Activated CD4-positive, alpha-beta T cell treated with anti-CD3 and anti-CD28 coated beads, Interleukin-10, Interleukin-2, amounts not matched to agents 100 ng/mL and 50 ng/mL, durations not matched to agents 16 hours and 8 hours (primary cell): ENCODE data around the gene PEX5L.
"Not testable (repeated sequence)": the region's sequence is repeated elsewhere in the genome, so short reads cannot be mapped to it uniquely, and the experiment has no call there.

Source experiments
- DNase-seq: peaks from one replicate; pipeline ENCODE4 v3.0.0-alpha.2; 2020

The PEX5L gene, protein sequence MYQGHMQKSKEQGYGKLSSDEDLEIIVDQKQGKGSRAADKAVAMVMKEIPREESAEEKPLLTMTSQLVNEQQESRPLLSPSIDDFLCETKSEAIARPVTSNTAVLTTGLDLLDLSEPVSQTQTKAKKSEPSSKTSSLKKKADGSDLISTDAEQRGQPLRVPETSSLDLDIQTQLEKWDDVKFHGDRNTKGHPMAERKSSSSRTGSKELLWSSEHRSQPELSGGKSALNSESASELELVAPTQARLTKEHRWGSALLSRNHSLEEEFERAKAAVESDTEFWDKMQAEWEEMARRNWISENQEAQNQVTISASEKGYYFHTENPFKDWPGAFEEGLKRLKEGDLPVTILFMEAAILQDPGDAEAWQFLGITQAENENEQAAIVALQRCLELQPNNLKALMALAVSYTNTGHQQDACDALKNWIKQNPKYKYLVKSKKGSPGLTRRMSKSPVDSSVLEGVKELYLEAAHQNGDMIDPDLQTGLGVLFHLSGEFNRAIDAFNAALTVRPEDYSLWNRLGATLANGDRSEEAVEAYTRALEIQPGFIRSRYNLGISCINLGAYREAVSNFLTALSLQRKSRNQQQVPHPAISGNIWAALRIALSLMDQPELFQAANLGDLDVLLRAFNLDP

DNA sequence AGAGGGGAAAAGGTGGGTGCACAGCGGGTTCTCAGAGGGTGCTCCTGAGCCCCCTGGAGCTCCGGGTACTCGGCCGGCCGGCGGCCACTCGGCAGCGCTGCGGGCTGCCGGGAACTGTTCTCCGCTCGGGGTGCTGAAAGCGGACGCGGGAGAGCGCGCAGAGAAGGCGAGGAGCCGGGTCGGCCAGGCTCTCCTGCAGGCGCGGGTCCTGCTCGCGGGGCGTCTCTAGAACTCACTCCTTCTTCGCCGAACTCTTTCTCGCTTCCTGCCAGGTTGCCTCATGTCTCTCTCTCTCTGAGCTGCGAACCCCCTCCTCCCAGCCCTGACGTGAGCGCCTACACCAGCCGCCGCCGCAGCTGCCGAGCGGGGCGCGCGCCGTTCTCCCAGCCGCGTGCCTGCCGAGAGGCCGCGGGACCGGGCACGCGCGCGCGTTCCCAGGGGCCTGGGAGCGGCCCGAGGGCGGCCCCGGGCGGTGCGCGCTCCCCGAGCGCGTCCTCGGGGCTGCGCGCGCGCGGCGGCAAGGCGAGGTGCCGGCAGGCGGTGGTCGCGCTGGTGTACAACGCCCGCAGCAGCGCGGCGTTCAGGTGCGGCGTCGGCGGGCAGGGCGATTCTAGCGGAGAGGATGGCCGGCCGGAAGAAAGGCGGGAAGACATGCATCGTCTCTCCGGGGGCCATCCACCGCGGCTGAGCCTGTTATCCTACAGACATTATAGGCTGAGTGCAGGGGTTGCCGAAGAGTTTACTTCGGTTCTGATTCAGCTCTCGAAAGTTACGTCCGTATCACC, at the start of gene PEX5L:
Gene PEX5L (minus strand): TSS at position 267 of the 785 bp plus-strand sequence. CDS start 338 bp downstream, outside the sequence.
- peak; percentile 51 for DNase-seq

DNA sequence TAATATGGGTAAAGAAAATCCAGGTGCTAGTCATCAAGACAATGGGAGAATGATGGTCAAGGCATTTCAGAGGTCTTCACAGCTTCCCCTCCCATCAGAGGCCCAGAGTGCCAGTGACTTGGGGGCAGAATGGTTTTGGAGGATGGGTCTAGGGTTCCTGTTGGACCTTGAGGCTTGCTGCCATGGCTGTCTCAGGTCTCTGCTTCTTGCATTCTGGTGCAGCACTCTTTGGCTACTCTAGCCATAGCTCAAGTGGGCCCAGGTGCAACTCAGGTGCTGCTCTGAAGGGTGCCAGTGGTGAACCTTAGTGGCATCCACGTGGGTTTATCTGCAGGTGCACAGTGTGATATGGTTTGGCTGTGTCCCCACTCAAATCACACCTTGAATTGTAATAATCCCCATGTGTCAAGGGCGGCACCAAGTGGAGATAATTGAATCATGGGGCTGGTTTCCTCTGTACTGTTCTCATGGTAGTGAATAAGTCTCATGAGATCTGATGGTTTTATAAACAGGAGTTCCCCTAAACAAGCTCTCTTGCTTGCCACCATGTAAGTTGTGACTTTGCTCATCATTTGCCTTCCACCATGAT, 48.5 kb upstream of the PEX5L start:
- DNase-seq: peak; percentile 17

DNA sequence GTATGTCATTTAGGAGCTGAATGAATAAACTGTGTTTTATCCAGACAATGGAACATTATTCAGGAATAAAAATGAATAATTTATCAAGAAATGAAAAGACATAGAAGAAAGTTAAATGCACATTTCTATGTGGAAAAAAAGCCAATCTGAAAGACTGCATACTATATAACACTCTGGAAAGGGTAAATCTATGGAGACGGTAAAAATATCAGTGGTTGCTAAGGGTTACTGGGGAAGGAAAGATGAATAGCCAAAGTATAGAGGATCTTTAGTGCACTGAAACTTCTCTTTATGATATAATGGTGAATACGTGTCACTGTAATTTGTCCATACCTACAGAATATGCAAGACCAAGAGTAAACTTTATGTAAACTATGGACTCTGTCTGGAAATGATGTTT, 46.0 kb upstream of the PEX5L start:
- no peak for DNase-seq

DNA sequence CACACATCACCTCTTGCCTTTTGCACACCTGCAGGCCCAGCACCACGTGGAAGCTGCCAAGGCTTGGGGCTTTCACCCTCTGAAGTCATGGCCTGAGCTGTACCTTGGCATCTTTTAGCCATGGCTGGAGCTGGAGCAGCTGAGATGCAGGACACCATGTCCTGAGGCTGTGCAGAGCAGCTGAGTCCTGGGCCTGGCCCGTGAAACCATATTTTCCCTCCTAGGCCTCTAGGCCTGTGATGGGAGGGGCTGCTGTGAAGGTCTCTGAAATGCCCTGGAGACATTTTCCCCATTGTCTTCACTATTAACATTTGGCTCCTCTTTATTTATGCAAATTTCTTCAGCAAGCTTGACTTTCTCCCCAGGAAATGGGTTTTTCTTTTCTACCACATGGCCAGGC, 41.9 kb upstream of the PEX5L start:
- DNase-seq: no peak

DNA sequence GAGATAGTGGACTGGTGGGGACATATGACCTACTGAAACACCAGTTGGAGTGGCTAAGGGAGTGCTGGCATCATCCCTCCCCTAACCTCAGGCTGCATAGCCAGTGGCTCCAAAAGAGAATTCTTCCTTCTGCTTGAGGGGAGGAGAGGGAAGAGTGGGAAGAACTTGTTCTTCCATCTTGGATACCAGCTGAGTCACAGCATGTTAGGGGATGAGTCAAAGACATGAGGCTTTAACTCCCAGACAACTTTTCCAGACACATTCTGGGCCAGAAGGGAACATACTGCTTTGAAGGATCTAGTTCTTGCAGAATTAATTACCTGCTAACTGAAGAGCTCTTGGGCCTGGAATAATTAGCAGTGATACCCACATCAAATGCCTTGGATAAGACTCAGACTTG, 36.8 kb upstream of the PEX5L start:
- DNase-seq: no peak

DNA sequence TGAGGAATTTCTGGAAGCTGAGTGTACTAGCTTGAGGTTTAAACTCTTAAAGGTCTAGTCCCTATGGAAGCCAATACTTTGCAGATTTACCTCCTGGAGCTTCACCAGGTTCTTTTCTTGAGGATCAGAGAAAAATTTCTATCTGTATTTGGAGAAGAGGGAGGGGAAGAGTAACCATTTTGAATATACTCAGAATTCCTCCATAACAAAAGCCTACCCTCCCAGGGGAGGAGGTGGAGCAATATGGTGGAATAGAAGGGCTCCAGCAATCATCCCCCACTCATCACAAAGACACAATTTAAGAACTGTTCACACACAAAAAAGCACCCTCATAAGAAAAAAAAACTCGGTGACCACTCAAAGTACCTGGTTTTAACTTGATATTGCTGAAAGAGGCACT, 36.0 kb upstream of the PEX5L start:
- DNase-seq: no peak

DNA sequence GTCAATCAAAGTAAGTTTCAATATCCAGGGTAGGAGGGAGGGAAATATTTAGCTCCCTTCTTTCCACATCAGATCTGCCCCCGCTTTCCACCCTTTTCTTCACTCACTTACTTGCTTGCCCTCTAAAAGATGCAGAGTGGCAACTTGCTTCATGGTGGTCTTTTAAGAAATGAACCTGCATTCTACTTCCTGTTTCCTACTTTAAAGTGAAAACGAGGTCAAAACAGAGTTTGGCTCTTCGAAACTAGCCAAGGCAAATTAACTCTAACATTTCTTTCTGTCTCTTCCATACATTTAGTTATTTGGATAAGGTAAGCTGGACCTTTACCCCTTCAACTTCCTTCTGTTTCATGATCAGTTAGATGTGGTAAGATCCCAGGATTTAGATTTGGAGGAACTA, 34.2 kb upstream of the PEX5L start:
- DNase-seq: no peak

DNA sequence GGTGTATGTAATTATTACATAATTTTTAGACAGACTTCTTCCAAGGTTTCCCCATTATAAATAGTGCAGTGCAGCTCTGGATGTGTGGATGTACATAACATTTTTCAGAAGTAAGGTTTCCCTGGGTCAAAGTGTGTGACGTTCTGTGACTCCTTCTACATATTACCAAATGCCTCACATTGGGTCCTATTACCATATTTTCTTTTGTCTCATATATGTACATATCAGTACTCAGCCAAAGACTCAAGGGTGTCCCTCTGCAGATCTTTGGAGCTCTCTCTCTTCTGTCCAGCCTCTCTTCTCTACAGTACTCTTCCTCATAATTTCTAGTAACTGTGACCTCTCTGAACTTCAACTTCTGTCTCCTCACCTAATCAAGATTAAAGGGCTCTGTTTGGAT, 31.3 kb upstream of the PEX5L start:
- no peak for DNase-seq

DNA sequence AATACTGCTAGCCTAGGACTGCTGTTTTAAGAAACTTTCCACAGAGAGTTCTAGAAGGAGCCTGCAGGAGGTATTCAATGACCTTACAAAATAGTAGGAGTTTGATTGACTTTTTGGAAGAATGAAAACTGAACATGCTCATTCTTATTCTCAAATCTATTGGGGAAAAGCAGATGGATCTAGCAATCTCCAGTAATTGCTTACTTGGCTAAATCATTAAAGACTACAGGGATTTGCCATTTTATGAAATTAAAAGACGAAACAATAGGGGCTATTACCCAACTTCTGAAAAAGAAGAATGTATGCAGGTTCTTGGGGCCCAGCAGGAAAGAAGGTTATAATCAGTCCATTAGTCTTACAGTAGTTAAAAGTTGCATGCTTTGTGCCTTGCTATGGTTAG, 29.9 kb upstream of the PEX5L start:
- DNase-seq: no peak

DNA sequence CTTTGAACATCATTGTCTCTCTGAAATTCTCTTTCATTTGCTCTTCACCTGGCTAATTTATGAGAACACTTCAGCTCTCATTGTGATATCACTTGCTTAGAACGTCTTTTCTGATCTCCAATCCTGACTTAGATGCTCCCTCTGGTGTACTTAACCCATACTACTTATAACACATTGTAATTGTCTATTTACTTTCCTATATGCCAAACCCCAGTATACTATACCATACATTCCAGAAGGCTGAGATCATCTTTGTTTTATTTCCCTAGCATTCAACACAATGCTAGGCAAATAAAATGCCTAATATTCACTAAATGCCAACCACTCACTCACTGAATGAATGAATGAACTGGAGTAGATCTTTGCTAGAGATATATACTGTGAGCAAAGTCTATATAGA, 27.0 kb upstream of the PEX5L start:
- DNase-seq: no peak

DNA sequence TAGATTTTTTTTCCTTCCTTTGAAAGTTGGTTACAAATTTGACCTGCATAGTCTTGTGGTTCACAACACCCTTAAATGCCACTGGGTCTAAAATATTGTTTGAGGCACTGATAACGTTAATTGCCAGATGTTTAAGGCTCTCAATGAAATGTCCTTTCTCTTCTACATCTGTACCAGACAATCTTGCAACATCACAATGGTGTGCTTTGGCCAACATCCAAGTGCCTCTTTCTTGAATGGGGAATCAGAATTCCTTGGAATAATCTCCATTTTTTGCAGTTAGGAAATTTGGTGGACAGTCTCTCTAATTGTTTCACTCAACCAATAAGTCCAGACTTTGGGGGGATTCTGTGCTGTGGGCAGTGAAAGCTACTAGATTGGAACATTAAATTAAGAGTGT, 26.0 kb upstream of the PEX5L start:
- DNase-seq: no peak

DNA sequence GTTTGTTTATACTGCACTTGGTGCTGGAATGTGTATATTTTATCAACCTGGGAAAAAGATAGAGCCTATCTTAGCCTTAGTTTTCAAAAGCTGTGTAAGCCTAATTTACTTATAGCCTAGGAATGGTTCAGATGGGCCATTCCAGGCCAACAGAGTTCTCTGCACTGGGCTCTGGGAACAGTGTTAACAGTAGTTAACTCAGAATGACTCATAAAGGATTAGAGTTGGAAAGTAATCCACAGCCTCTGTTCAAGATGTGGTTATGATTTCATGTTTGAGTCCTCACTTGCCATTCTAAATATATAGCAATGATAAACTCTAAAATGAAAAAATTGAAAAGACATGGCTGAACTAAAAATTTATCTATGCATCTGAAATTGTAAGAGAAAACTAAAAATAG, 22.6 kb upstream of the PEX5L start:
- no peak for DNase-seq

DNA sequence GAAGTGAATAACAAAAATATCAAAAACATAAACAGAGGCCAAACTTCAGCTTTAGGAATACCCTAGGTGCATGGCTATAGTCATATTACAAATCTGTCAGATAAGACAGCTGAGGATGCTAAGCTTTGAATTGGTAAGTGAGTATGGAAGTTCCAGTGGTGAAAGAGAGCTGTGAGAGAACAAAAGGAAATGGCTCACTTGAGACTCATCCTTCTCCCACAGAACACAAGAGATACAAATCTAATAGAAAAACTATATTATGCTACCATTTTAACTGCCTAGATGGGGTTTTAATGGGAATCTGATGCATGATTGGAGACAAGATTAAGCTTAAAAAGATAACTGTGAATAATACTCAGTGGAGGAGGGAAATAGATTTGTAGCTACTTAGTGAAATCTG, 21.5 kb upstream of the PEX5L start:
- no peak for DNase-seq

DNA sequence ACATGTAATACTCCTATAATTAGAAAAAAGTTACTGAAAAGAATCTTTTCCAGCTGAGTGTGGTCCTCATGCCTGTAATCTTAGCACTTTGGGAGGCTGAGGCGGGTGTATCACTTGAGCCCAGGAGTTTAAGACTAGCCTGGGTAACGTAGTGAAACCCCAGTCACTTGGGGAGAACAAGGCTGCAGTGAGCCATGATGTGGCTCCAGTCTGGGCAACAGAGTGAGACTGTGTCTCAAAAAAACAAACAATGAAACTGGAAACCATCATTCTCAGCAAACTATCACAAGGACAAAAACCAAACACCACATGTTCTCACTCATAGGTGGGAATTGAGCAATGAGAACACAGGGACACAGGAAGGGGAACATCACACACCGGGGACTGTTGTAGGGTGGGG, 18.9 kb upstream of the PEX5L start:
- DNase-seq: not testable (repeated sequence)

DNA sequence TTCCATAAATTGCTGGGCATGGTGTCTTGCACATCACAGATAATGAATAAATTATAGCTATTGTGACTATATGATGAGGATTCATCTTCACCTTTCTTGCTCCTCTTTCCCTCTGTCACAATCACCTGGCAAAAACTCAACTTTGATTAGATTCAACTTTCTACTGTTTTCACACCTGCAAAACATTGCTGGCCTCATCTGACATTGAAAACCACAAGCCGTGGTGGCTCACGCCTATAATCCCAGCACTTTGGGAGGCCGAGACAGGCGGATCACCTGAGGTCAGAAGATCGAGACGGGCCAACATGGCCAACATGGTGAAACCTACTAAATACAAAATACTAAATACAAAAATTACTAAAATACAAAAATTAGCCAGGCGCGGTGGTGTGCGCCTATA, 12.7 kb upstream of the PEX5L start:
- no peak for DNase-seq

DNA sequence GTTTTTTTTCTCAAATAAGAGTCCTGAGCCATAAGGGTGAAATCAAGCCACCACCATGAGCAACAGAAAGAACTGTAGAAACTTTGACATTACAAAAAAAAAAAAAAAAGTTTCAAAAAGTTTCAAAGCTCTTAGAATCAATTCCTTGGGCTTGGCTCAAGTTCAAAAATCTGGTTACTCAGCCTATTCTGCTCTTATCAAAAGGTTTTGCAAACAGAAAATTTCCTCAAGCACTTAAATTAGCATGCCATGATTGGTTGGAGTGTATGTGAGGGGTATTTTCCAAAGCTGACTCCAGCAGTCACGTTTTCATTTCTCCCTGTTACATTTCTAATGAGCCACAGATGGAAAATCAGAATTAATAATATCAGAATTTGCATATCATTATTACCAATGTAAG, 12.1 kb upstream of the PEX5L start:
- no peak for DNase-seq

DNA sequence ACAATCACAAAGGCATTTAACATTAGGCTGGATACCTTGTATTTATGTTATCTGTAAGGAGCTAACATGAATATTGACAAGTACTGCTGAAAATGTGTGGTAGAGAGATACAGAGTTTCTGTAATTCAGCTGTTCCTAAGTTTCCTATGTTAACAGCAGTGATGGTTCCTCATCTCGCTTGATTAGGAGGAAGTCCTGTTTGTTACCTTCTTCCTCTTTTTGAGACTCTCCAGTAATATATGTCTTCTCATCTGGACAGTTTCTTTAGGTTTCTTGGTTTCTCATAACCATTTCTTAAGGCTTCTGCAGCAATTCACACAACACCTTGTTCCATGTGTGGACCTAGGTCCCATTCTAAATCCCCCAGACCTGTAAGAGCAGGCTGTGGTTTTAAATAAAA, 11.4 kb upstream of the PEX5L start:
- no peak for DNase-seq

DNA sequence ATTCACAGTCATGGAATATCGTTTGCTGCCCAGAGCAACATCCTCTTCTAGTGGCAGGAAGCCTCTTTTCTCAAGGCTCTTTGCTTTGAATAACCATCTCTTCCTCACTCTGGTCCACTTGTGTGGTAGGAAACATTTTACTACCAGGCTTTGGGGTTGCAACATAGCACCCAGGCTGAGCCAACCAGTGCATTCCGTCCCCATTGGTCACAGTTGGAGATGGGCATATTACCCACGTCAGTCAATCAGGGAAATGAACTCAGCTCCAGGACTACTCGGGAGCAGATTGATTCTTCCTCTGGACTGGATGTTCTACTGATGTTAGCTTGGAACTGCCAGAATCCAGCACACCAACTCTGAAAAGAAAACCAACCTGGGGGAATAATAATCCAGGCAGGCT, 4.2 kb upstream of the PEX5L start:
- no peak for DNase-seq

DNA sequence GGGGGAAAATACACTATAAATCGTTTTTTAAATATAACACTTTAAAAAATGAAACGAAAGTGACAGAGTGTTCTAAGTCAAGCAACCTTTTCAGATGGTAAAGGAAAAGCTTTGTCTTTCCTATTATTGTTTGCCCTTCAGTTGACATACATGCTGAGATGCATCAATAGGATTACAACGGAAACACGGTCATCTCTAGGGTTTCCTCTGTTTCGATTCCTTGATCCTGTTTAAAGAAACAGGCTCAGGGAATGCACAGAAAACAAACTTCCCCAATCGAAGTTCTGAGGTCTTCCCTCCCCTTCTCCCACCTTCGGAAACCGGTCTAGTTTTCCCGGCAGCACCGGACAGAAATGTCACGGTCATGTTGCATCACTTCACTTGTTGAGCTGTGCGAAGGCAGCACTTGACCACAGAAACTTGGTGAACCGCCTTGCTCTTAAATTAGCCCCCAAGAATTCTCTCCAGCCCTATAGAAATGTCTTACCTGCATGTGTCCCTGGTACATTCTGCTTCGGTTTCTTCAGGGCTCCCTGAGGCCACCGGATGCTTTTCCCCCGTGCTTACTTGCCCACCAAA, 556 bp downstream of the PEX5L start:
- DNase-seq: no peak

DNA sequence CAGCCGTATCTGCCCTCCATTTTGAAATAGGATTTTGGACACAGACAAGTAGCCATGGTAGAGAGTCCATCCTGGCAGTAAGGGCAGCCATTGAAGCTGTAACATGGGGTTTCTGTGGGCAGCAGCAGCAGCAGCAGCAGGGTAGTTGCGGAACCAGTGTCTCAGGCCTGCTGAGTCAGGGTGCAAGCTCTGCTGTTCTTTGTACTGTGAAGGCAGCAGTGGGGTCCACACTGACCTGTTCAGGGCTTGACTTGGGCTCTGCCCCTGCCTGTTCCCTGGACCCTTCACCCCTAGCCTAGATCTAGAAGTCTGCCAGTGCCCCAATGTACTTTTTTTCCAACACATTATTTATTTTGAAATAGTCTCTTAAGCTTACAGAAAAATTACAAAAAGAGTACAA, 9.7 kb downstream of the PEX5L start:
- no peak for DNase-seq

DNA sequence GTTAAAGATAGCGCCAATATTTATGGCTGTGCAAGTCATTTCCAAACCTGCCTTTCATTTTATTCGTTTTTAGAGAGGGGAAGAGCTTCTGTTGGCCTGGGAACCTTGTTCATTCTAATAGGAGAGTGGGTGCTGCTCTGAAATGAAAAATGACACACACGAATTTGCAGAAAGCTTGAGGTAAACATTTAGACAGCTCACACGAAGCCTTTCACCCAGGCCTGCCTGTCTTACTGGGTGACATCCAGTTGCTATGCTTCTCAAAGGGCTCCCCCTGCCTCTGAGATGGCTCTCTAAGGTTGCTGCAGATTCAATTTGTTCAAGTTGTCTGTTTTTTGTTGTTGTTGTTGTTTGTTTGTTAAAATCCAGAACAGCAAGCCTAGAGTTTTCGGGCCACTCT, 18.2 kb downstream of the PEX5L start:
- peak; percentile 7 for DNase-seq

DNA sequence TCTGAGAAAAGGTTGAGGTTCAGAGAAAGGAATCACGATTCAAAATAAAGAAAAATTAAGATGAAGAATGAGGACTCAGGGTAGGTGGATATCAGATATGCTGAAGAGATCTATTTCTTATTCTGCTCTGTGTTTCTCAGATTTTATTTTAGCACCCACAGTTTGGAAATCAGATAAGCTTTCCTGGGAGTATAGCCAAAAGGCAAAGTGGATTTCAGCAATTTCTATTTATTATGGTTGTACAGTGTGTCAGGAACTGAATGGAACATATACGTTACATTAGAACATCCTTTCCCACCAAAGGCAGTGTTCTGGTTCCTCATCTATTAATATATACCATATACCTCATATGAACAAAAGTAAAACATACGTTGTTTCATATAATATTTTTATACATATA, 18.9 kb downstream of the PEX5L start:
- DNase-seq: no peak

DNA sequence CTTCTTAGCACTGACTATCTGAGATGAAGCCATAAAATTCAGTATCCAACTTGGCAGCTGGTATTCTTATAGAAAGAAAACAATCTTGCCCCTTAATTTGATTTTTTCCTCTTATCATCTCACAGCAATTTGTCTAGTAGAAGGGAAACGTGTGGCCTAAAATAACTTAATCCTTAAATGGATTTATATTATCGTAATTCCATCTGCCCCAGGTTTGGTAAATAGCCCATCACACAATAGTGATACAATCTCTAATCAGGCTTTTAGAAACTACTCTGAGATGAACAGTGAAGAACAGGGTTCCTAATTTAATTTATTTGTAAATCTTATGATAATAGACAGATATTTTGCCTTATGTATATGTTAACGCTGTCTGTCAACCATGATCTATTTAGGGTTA, 24.8 kb downstream of the PEX5L start:
- no peak for DNase-seq
